Measurements from ENCODE around the gene CRKL.

The CRKL gene

GRCh38 chr22:20996598-20997535 lies 79.7 kb downstream of the CRKL start:
- DNase-seq (ENCODE audit: low read depth in 2 of 2), result no peak

DNA sequence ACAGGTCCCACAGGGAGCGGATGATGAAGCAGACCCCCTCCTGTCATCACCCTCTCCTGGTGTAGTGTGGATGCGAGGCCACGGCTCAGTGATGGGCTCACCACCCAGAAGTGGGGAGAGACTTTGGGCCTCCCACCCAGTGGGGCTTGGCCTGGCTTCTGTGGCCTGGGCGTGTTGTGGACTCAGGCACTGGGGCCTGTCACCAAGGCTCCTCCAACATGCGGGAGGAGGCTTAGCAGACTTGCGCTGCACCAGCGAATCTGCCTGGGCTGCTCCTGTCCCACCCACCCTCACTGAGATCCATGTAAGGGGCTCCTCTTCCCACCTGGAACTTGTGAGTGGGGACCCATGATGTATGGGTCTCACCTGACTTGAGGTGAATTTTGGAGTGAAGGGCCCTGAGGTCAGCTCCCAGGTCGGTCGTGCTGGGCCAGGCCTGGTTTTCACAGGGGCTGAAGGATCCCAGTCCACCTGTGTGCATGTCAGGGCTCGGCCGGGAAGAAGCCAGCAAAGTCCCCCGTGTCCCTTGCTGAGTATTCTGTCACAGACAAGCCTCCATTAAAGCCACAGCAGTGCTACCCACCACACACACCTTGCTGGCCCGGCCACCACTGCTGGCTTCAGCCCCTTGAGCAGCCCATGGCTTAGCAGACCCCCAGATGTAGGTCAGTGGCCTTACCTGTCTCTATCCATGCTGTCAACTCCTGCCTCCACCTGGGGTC lies 80.5 kb downstream of the CRKL start:
- DNase-seq (ENCODE audit: low read depth in 2 of 2), result no peak

DNA sequence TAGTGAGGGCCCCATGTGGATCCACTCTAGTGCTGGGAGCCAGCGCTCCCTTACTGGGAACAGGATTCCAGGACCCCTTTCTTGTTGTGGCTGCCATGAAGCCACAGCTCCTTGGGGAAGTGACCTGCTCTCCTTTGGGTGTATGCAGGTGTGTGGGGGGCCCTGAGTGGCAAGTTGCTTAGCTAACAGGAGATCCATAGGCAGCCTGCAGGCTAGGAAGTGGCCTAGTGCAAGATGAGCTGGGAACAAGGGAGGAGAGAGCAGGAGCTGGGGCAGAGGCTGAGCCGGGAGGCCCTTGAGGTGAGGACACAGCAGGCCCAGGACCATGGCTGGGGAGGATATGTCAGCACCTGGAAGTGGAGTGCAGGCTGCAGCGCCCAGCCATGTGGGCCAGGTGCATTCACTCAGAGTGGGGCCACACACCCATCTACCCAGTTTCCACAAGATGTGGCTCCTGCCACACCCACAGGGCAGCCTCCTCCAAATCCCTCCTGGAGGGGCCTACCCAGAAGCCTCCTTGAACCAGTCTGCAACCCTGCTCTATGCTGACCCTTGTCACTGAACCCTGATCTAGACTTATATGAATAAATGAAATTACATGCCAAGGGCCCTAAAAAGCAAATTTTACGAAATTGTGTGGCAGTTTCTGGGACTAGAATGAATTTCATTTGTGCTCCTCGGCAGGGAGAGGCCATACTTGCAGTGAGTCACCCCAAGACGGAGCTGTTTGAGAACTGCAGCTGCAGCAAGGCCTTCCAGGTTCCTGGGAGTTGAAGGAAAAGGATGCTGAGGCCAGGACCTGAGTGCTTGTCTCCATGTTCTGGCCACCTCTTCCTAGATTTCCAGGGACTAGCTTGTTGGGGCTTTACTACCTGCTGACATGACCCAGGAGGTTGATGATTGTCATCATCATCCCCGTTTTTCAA lies 81.5 kb downstream of the CRKL start:
- no peak for DNase-seq (ENCODE audit: low read depth in 2 of 2)

GRCh38 chr22:20999350-21000206 lies 82.4 kb downstream of the CRKL start:
- no peak for DNase-seq (ENCODE audit: low read depth in 2 of 2)

DNA sequence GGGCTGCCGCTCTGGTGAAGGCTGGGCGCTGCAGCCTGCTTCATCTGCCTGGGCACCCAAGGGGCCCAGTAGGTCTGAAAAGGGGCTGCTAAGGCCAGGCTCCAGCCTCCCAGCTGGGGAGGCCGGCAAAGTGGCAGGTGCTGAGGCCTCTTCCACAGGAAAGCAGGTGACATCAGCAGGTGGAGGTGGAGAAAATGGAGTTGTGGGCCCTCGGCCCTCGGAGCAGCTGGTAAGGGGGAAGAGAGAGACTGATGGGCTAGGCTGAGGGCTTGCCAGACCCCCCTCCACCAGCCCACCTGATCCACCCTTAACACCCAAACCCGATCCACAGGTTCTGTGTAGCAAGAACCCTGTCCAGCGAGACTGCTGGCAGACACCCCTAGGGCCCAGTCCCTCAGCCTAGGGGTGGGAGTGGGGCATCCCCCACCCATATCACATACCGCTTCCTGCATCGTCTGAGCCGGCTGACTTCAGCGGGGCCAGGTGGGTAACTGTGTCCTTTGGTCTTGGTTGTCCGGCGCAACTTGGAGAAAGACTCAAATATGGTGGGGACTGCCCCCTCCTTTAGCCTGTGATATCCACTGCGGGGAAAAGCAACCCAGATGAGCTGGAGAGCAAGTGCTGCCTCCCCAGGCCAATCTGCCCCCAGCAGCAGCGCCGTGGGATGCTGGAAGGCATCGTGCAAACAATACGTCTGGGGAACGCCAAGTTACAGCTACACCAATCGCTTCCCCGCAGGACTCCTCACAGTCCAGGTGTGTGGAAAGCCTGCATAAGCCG lies 83.2 kb downstream of the CRKL start:
- no peak for DNase-seq (ENCODE audit: low read depth in 2 of 2)

DNA sequence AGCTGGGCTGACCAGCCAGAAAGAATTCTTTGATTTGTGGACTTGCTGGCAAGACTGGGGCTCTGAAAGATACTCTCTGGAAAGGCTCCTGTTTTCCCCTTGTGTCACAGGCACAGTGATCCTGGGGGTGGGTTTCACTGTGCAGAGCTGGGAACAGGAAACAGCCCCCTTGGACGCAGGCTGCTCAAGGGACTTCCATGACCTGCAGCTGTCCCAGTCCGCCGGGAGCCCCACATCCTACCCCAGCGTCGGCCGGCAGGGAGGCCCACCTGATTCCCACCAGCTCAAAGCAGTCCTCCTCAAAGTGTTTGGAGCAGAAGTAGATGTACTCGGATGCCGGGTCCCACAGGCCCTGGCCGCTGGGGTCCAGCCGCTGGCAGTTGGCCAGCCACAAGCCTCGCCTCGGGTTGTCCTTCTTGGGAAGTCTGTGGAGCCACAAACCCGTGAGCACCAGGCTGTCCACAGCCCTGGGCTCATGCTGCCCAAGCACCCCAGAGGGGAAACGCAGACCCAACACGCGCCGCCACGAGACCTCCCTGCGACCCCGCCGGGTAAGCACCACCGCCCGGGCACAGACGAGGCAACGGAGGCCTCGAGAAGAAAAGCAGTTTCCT lies 83.9 kb downstream of the CRKL start:
- DNase-seq (ENCODE audit: low read depth in 2 of 2), result no peak

DNA sequence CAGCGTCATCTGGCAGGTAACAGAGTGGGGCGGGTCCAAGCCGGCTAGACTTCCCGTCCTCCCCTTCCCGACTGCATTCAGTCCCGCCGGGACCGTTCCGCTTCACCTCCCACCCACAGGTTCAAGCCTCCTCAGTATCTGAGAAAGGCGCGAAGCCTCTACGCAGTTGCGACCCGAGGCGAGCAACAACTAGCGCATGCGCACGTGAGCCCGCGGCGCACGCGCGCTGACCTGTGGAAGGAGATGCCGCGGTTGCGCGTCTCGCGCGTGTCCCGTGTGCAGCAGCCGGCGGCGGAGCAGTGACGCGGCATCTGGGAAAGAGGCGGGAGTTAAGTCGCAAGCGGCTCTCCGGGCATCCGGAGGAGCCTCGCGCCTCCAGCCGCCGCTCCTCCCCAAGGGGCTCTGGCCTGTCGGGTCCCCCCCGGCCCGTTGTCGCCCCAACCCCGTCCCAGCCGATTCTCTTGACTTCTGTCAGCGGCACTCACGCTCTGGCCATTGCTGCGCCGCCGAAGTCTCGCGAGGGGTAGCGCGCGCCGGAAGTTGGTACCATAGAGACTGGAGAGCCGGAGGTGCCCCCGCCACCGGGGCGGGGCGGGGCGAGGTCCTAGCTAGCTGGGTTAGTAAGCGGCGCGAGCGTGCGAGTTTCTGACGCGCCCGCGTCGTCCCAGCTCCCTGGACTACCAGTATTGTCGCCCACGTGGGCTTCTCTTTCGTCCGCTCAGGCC lies 84.6 kb downstream of the CRKL start, which contains the start of gene THAP7:
TSS of gene THAP7 (minus strand) at position 518 of the 725 bp plus-strand sequence. CDS start at position 311, 207 bp downstream.
- DNase-seq (ENCODE audit: low read depth in 2 of 2), result peak; percentile 95 to 97
